Liver (tissue), 9 donors: Measurements from ENCODE around the gene ACOXL. TPM values are rescaled to one million over a fixed set of nuclear protein-coding genes. Genes with fewer than 3 reads are reported as not detected.

ENCODE experiments used
- DNase-seq: peaks from one replicate; pipeline ENCODE4 v3.0.0-alpha.2; 2017; ENCODE audit warnings: low spot score
- H3K27ac ChIP-seq, 2 donors: one replicate each; pipeline ENCODE4 v1.7.0; 2013; ENCODE audit warnings: inconsistent platforms in 2 of 2, low read length in 2 of 2, control low read depth in 1 of 2, low read depth in 1 of 2, mild to moderate bottlenecking in 1 of 2
- H3K27me3 ChIP-seq, 4 donors: one replicate each; pipeline versions ENCODE4 v1.6.1 to v1.7.0; 2013; ENCODE audit warnings: low read length in 3 of 4, inconsistent platforms in 1 of 4, mild to moderate bottlenecking in 1 of 4, moderate library complexity in 1 of 4; ENCODE audit not compliant: control insufficient read depth in 4 of 4, insufficient read depth in 4 of 4
- H3K36me3 ChIP-seq, 4 donors: one replicate each; pipeline versions ENCODE4 v1.6.1 to v1.7.0; 2013; ENCODE audit warnings: low read length in 3 of 4, mild to moderate bottlenecking in 3 of 4, low read depth in 1 of 4, moderate library complexity in 1 of 4; ENCODE audit not compliant: control insufficient read depth in 4 of 4, insufficient read depth in 3 of 4
- H3K4me1 ChIP-seq, 4 donors: one replicate each; pipeline versions ENCODE4 v1.6.1 to v1.7.0; 2013; ENCODE audit warnings: low read length in 3 of 4, mild to moderate bottlenecking in 3 of 4, moderate library complexity in 1 of 4; ENCODE audit not compliant: control insufficient read depth in 4 of 4, insufficient read depth in 4 of 4
- H3K4me3 ChIP-seq, 3 donors: one replicate each; pipeline versions ENCODE4 v1.6.1 to v1.7.0; 2013; ENCODE audit warnings: low read length in 3 of 3, control low read depth in 1 of 3, low read depth in 1 of 3, mild to moderate bottlenecking in 1 of 3
- H3K9ac ChIP-seq, 2 donors: one replicate each; pipeline ENCODE4 v1.7.0; 2013; ENCODE audit warnings: low read length in 2 of 2, mild to moderate bottlenecking in 2 of 2, moderate library complexity in 2 of 2, control low read depth in 1 of 2, low read depth in 1 of 2
- H3K9me3 ChIP-seq, 4 donors: one replicate each; pipeline versions ENCODE4 v1.6.1 to v1.7.0; 2013; ENCODE audit warnings: low read length in 3 of 4; ENCODE audit not compliant: control insufficient read depth in 4 of 4
- ATF3 ChIP-seq: IDR thresholded peaks from 2 replicates; pipeline ENCODE4 v1.6.1; 2016; ENCODE audit warnings: antibody characterized with exemption
- CTCF ChIP-seq: fragments of 150-350 bp; IDR thresholded peaks from 2 replicates; pipeline ENCODE4 v1.5.1; 2017; ENCODE audit warnings: improper control_type of control experiment, low read depth, low read length; ENCODE audit not compliant: missing input control
- EGR1 ChIP-seq, 2 donors: IDR thresholded peaks; 2 replicates each; pipeline ENCODE4 v1.6.1; 2016 to 2018; ENCODE audit warnings: antibody characterized with exemption in 2 of 2, low read depth in 2 of 2
- FOXA1 ChIP-seq: IDR thresholded peaks from 2 replicates; pipeline ENCODE4 v1.6.1; 2016; ENCODE audit warnings: antibody characterized with exemption
- FOXA2 ChIP-seq: IDR thresholded peaks from 2 replicates; pipeline ENCODE4 v1.6.1; 2016; ENCODE audit warnings: antibody characterized with exemption
- GABPA ChIP-seq, 2 donors: IDR thresholded peaks in 1 of 2; conservative IDR thresholded peaks in 1 of 2; 2 replicates each; pipeline ENCODE4 v1.6.1; 2016; ENCODE audit warnings: antibody characterized with exemption in 2 of 2, mild to moderate bottlenecking in 1 of 2, moderate library complexity in 1 of 2
- HNF4A ChIP-seq, 2 donors: conservative IDR thresholded peaks; 2 replicates each; pipeline ENCODE4 v1.6.1; 2016; ENCODE audit warnings: antibody characterized with exemption in 2 of 2, mild to moderate bottlenecking in 2 of 2
- HNF4G ChIP-seq: IDR thresholded peaks from 2 replicates; pipeline ENCODE4 v1.6.1; 2016; ENCODE audit warnings: antibody characterized with exemption
- JUND ChIP-seq, 2 donors: IDR thresholded peaks; 2 replicates each; pipeline ENCODE4 v1.6.1; 2016; ENCODE audit warnings: antibody characterized with exemption in 2 of 2
- MAX ChIP-seq: IDR thresholded peaks from 2 replicates; pipeline ENCODE4 v1.6.1; 2016; ENCODE audit warnings: antibody characterized with exemption
- NR2F2 ChIP-seq: IDR thresholded peaks from 2 replicates; pipeline ENCODE4 v1.6.1; 2016; ENCODE audit warnings: antibody characterized with exemption
- RAD21 ChIP-seq, 2 donors: IDR thresholded peaks; 2 replicates each; pipeline ENCODE4 v1.6.1; 2016; ENCODE audit warnings: antibody characterized with exemption in 2 of 2, mild to moderate bottlenecking in 2 of 2
- REST ChIP-seq: IDR thresholded peaks from 2 replicates; pipeline ENCODE4 v1.6.1; 2016; ENCODE audit warnings: antibody characterized with exemption, mild to moderate bottlenecking
- TAF1 ChIP-seq: conservative IDR thresholded peaks from 2 replicates; pipeline ENCODE4 v1.6.1; 2016; ENCODE audit warnings: antibody characterized with exemption, mild to moderate bottlenecking
- WGBS: extraction: QIAGEN DNeasy Blood & Tissue Kit; methylation state at CpG from one replicate; pipeline ENCODE4 v1.1.7; 2013; 5-methylcytosine and 5-hydroxymethylcytosine counted together
- polyA plus RNA-seq, 2 donors: library from polyadenylated mRNA; stranded (reverse) in 1 of 2; unstranded in 1 of 2; fragments of 200-250 nt in 1 of 2; fragments of >200 nt in 1 of 2; fragmentation: Nextera tagmentation in 1 of 2; extraction: Ambion mirVana in 1 of 2; gene quantifications; one replicate each; pipeline versions ENCODE4 v1.2.1 to v1.2.3, GENCODE V29; 2013 to 2015
- total RNA-seq, 2 donors: library from RNA; depleted of rRNA; stranded (reverse); fragments of >200 nt; gene quantifications; one replicate each; pipeline ENCODE4 v1.2.3, GENCODE V29; 2014
- TF ChIP-seq, protein P1 (sequence below): IDR thresholded peaks from 2 replicates; pipeline ENCODE4 v1.6.1; 2016; ENCODE audit warnings: antibody characterized with exemption
- donor health status: healthy.
- donor health status: healthy.
- donor health status: healthy.
- donor health status: healthy.
- donor health status: healthy.

Gene ACOXL
- total and polyA plus RNA-seq, 4 donors = 0.07 TPM; not detected in 3

- Histone ChIP-seq H3K9me3 (no peaks in the 10 kb centered on the region), H3K27me3 (no peaks in the 10 kb centered on the region), H3K9ac (no peak overlapping the region), H3K4me1 (no peaks in the 10 kb centered on the region), H3K27ac (no peak overlapping the region), H3K4me3 (no peak overlapping the region), H3K36me3 (no peaks in the 10 kb centered on the region)
- no peak for DNase-seq
- WGBS = 72% methylated on average over 5 of the region's 5 CpGs
- TF ChIP-seq CTCF (no peak), TAF1 (no peak), ATF3 (no peak), EGR1 (IDR thresholded peaks at IDR 0.05; ENCODE audit: low read depth in 2 of 2) (no peak), GABPA (IDR thresholded peaks at IDR 0.05 in 1 of 2, conservative IDR thresholded peaks at IDR 0.05 in 1 of 2) (no peak), HNF4G (no peak), JUND (IDR thresholded peaks at IDR 0.05) (no peak), FOXA1 (no peak), NR2F2 (no peak)
- TF ChIP-seq, protein P1, sequence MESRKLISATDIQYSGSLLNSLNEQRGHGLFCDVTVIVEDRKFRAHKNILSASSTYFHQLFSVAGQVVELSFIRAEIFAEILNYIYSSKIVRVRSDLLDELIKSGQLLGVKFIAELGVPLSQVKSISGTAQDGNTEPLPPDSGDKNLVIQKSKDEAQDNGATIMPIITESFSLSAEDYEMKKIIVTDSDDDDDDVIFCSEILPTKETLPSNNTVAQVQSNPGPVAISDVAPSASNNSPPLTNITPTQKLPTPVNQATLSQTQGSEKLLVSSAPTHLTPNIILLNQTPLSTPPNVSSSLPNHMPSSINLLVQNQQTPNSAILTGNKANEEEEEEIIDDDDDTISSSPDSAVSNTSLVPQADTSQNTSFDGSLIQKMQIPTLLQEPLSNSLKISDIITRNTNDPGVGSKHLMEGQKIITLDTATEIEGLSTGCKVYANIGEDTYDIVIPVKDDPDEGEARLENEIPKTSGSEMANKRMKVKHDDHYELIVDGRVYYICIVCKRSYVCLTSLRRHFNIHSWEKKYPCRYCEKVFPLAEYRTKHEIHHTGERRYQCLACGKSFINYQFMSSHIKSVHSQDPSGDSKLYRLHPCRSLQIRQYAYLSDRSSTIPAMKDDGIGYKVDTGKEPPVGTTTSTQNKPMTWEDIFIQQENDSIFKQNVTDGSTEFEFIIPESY = no peak
Measured at GRCh38 chr2:111039628-111040383, 307.4 kb downstream of the ACOXL start.

DNA sequence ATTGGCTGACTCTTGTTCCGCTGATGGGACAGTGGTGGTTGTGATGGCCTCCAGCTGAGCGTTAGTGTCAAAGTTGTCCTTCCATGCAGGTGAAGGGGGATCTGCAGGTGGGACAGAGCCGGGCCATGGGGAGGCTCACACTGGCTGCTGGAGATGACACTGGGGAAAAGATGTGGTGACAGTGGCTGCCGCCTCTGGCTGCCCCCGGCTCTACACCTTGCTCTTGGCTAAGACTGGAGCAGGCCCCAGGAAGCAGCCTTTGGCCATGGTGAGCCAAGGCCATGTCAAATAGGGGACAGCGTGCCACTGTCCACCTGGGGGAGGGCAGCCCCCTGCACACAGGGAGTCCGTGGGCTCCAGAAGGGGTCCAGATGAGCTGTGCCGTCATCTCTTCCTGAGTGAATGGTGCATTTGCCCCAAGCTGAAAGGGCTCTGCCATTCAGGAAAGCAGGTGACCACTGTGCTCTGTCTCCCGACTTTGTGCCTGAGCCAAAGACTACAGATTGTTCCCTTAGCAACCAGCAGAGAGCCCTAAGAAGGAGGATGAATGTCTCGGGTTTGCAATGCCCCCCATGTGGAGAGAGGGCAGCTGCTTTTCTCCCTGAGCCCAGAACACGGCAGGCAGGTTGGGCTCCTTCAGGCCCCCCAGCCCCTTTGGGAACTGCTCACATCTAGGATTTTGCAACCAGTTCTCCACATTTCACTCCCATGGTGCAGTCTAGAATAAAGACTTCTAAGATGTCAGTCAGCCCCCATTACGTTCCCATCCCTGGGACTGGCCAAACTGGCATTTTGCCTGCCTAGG is 309.2 kb downstream of the ACOXL start:
- no peak for DNase-seq
- H3K27me3 ChIP-seq = no peaks in the 10 kb centered on the region
- H3K36me3 ChIP-seq = no peaks in the 10 kb centered on the region
- WGBS = 91% methylated on average over 12 of the region's 12 CpGs
- no peak overlapping the region for H3K4me3 ChIP-seq
- no peaks in the 10 kb centered on the region for H3K4me1 ChIP-seq
- H3K9me3 ChIP-seq = no peaks in the 10 kb centered on the region
- TF ChIP-seq TAF1 (no peak), ATF3 (no peak), HNF4A (conservative IDR thresholded peaks at IDR 0.05) (no peak)
- H3K27ac ChIP-seq = no peak overlapping the region
- H3K9ac ChIP-seq = no peak overlapping the region

GRCh38 chr2:111042261-111042660 is 309.9 kb downstream of the ACOXL start:
- no peaks in the 10 kb centered on the region for H3K36me3 ChIP-seq
- H3K27me3 ChIP-seq = no peaks in the 10 kb centered on the region
- 88% methylated on average over 6 of the region's 6 CpGs for WGBS
- H3K9me3 ChIP-seq = no peaks in the 10 kb centered on the region
- no peak overlapping the region for H3K4me3 ChIP-seq
- no peak overlapping the region for H3K27ac ChIP-seq
- H3K4me1 ChIP-seq = no peaks in the 10 kb centered on the region
- DNase-seq = no peak
- no peak overlapping the region for H3K9ac ChIP-seq
- TF ChIP-seq FOXA2 (no peak), NR2F2 (no peak), TAF1 (no peak), REST (no peak), MAX (no peak), GABPA (IDR thresholded peaks at IDR 0.05 in 1 of 2, conservative IDR thresholded peaks at IDR 0.05 in 1 of 2) (no peak), FOXA1 (no peak), RAD21 (IDR thresholded peaks at IDR 0.05) (no peak), HNF4A (conservative IDR thresholded peaks at IDR 0.05) (no peak)
